Skeletal muscle tissue (tissue), 4 donors: ENCODE measurements around the gene AGMO. TPM values are rescaled to one million over a fixed set of nuclear protein-coding genes. Genes with fewer than 3 reads are reported as not detected.

Experiments used
- H3K27ac ChIP-seq: one replicate; pipeline ENCODE4 v1.7.0; 2013; ENCODE audit warnings: mild to moderate bottlenecking, low read depth, low read length, inconsistent platforms
- H3K27me3 ChIP-seq, 3 donors: one replicate each; pipeline ENCODE4 v1.7.0; 2013; ENCODE audit warnings: low read length in 3 of 3; ENCODE audit not compliant: control insufficient read depth in 3 of 3, insufficient read depth in 3 of 3
- H3K36me3 ChIP-seq, 3 donors: one replicate each; pipeline ENCODE4 v1.7.0; 2013; ENCODE audit warnings: low read length in 3 of 3; ENCODE audit not compliant: control insufficient read depth in 3 of 3, insufficient read depth in 3 of 3
- H3K4me1 ChIP-seq, 3 donors: one replicate each; pipeline ENCODE4 v1.7.0; 2013; ENCODE audit warnings: low read length in 3 of 3, mild to moderate bottlenecking in 3 of 3; ENCODE audit not compliant: control insufficient read depth in 3 of 3, insufficient read depth in 3 of 3
- H3K4me3 ChIP-seq, 3 donors: one replicate each; pipeline ENCODE4 v1.7.0; 2013; ENCODE audit warnings: low read length in 3 of 3
- H3K9ac ChIP-seq, 3 donors: one replicate each; pipeline ENCODE4 v1.7.0; 2013; ENCODE audit warnings: low read length in 3 of 3, mild to moderate bottlenecking in 3 of 3, moderate library complexity in 2 of 3, low read depth in 1 of 3
- H3K9me3 ChIP-seq, 3 donors: one replicate each; pipeline ENCODE4 v1.7.0; 2013; ENCODE audit warnings: low read length in 3 of 3; ENCODE audit not compliant: control insufficient read depth in 3 of 3
- total RNA-seq: library from RNA; depleted of rRNA; stranded (reverse); fragments of >200 nt; gene quantifications from one replicate; pipeline ENCODE4 v1.2.3, GENCODE V29; 2014
- donor health status: Osteomylitis.

AGMO gene
- total RNA-seq, 1 donor from 2014 or later = 3.1 TPM

DNA sequence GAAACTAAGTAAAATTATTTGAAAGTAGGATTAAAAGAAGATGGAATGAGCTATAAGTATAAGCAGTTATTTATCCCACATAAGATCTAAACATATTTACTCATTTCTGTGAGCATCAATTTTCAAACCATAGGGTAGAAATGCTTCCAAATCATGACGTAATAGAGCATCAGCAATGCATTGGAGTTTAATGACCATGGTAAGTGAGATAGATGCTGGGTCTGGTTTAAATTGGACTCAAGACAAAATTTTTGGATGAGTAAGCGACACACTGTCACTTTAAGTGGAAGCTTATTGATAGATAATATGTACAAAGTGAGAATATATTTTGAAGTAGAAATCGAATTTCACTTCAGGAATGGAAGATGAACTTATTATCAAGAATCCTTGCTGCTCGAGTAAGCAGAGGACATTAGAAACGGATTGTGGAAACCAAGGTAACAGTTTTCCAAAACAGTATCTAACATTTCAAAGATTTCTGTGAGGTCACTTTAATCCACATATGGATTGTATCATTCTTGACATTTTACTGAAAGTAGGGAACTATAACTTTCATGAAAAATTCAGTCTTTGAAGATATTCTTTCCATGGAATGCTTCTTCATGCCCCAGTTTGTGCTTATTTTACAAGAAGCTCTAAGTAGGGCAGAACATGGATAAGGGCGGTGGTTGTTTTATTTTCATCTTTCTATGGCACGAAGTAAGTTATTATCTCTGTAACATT lies 85.8 kb downstream of the AGMO start:
- H3K4me3 ChIP-seq = no peak overlapping the region
- H3K27ac ChIP-seq = no peak overlapping the region
- H3K9me3 ChIP-seq = no peaks in the 10 kb centered on the region
- H3K4me1 ChIP-seq = no peaks in the 10 kb centered on the region
- H3K9ac ChIP-seq = no peak overlapping the region
- H3K36me3 ChIP-seq = no peaks in the 10 kb centered on the region
- no peaks in the 10 kb centered on the region for H3K27me3 ChIP-seq

DNA sequence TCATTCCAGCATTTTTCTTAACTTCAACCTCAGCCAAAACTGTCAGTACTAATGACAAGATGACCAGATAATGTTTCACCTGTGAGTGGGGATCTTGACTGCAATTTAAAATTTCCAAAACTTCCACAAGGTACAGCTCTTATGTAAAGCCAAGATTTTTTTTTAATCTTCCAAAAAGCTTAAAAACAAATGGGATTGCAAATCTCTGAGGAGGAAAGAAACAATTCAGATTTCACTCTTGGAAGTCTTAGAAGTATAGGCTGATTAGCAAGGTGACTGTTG lies 90.2 kb downstream of the AGMO start:
- Histone ChIP-seq H3K9ac (no peak overlapping the region), H3K9me3 (no peaks in the 10 kb centered on the region), H3K27me3 (no peaks in the 10 kb centered on the region), H3K27ac (no peak overlapping the region), H3K4me3 (no peak overlapping the region), H3K36me3 (no peaks in the 10 kb centered on the region), H3K4me1 (no peaks in the 10 kb centered on the region)

DNA sequence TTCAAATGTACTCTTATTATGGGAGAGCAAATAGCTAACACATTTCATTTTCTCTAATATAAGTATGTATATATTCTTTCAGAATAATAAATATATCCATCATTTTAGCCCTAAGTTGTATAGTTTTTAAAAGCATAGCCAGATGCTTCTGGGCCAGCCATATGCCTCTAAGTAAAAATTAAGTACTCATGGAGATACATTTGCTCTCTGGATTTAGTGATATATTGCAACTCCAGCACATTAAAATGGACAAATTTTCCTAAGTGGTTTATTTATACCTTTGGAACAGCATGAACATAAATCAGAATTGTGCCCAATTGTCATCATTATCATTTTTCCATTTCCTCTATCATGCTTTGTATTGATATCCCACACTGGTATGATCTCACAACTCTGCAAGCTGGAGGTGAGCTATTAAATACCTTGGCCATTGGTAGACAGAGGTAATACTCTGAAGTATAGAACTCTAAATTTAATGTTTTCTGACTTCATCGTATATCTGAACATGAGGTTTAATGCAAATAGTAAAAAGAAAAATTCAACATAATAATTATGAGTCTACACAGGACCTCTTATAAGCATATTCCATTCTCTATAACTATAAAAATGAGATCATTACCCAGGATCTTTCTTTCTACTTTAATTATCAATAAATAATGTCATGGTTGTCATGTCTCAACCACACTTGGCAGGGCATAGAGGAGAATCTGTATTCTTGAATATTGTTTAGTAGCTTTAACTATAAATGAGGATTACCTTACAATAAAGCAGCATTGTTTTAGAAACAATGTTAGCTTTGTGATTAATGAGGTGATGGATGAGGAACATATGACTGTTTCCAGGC lies 90.8 kb downstream of the AGMO start:
- H3K27ac ChIP-seq = no peak overlapping the region
- no peak overlapping the region for H3K4me3 ChIP-seq
- H3K27me3 ChIP-seq = no peaks in the 10 kb centered on the region
- H3K9ac ChIP-seq = no peak overlapping the region
- no peaks in the 10 kb centered on the region for H3K4me1 ChIP-seq
- H3K9me3 ChIP-seq = no peaks in the 10 kb centered on the region
- no peaks in the 10 kb centered on the region for H3K36me3 ChIP-seq

GRCh38 chr7:15464667-15465121 lies 97.1 kb downstream of the AGMO start:
- no peak overlapping the region for H3K9ac ChIP-seq
- peak overlapping the region; percentile 43 for H3K27ac ChIP-seq
- H3K4me3 ChIP-seq = no peak overlapping the region

GRCh38 chr7:15463801-15464666 lies 97.8 kb downstream of the AGMO start:
- H3K27me3 ChIP-seq = no peaks in the 10 kb centered on the region
- H3K9ac ChIP-seq = no peak overlapping the region
- H3K4me3 ChIP-seq = peak overlapping the region in 1 of 3 donors; percentile 13
- H3K27ac ChIP-seq = peak overlapping the region; percentile 43
- peaks cover 0 to 7% (median 0%) of the 10 kb centered on the region in 3 donors for H3K4me1 ChIP-seq
- H3K9me3 ChIP-seq = no peaks in the 10 kb centered on the region
- H3K36me3 ChIP-seq = no peaks in the 10 kb centered on the region

More at GRCh38 chr7:15464667-15465121, 97.1 kb downstream of the AGMO start:
- Histone ChIP-seq H3K27me3 (no peaks in the 10 kb centered on the region), H3K36me3 (no peaks in the 10 kb centered on the region), H3K4me1 (peaks cover 0 to 7% (median 0%) of the 10 kb centered on the region in 3 donors), H3K9me3 (no peaks in the 10 kb centered on the region)

DNA sequence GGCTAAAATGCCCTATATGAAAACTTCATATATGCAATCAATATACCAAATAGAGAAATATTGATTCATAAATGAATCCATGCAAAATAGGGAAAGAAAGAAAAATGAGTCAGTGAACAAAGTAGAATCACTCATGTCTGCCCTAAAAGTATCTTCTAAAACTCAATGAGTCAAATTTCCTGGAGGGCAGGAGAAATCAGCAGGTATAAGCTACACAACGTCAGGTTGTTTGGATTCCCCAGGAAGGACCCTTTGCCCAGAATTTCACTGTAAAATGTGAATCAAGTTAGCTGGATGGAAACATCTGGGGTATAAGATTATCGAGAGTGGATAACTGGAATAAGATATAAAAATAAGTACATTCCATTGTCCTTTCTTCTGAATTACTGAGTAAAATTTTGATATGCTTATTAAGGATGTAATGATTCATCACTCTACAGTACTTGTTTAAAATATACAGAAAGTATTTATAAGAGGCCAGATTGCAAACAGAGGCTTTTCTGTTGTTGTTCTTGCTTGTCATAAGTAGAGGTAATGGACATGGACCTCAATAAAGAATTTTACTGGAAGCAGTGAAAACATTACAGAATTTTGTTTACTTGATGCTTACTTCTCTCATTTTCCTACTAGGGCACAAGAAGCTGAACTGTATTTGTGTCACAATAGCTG lies 99.0 kb downstream of the AGMO start:
- Histone ChIP-seq H3K9me3 (no peaks in the 10 kb centered on the region), H3K27me3 (no peaks in the 10 kb centered on the region), H3K4me1 (peaks cover 0 to 7% (median 4%) of the 10 kb centered on the region in 3 donors), H3K4me3 (no peak overlapping the region), H3K36me3 (no peaks in the 10 kb centered on the region), H3K9ac (no peak overlapping the region), H3K27ac (no peak overlapping the region)

DNA sequence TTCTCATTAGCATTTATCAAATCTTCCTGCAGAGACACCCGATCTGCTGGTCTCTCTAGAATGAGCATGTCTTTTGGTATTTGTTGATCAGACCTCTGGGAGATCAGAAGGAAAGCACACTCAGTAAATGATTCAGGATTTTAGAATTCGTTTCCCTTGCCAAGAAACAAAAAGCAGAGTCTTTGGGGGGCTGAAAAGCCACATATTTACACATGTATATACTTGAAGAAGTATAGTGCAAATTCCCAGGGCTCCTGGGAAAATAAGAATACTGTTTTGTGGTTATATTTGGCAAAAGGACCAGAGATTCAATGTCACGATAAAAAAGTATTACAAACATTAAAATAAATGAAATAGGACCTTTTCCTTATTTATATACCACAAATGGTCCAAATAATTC lies 100.2 kb downstream of the AGMO start:
- Histone ChIP-seq H3K9me3 (no peaks in the 10 kb centered on the region), H3K4me3 (no peak overlapping the region), H3K27me3 (no peaks in the 10 kb centered on the region), H3K27ac (no peak overlapping the region), H3K4me1 (peaks cover 0 to 7% (median 4%) of the 10 kb centered on the region in 3 donors), H3K9ac (no peak overlapping the region), H3K36me3 (no peaks in the 10 kb centered on the region)

GRCh38 chr7:15459018-15459615 lies 102.7 kb downstream of the AGMO start:
- no peak overlapping the region for H3K27ac ChIP-seq
- no peak overlapping the region for H3K9ac ChIP-seq
- no peak overlapping the region for H3K4me3 ChIP-seq
- H3K4me1 ChIP-seq = peaks cover 0 to 7% (median 4%) of the 10 kb centered on the region in 3 donors
- H3K36me3 ChIP-seq = no peaks in the 10 kb centered on the region
- no peaks in the 10 kb centered on the region for H3K27me3 ChIP-seq
- H3K9me3 ChIP-seq = no peaks in the 10 kb centered on the region
